Activated CD8-positive, alpha-beta memory T cell treated with anti-CD3 and anti-CD28 coated beads, Interleukin-2, amount 50 U/mL, for 24 hours (primary cell): ENCODE measurements around the gene GPR135.
"Not testable (repeated sequence)": the region's sequence is repeated elsewhere in the genome, so short reads cannot be mapped to it uniquely, and the experiment has no call there.

Experiments used
- DNase-seq: peaks from one replicate; pipeline ENCODE4 v3.0.0-alpha.2; 2020; ENCODE audit errors: extremely low read depth

Gene GPR135

GRCh38 chr14:59475709-59476108 lies 10.5 kb upstream of the GPR135 start:
- no peak for DNase-seq

GRCh38 chr14:59474172-59474571 lies 9.0 kb upstream of the GPR135 start:
- DNase-seq: no peak

DNA sequence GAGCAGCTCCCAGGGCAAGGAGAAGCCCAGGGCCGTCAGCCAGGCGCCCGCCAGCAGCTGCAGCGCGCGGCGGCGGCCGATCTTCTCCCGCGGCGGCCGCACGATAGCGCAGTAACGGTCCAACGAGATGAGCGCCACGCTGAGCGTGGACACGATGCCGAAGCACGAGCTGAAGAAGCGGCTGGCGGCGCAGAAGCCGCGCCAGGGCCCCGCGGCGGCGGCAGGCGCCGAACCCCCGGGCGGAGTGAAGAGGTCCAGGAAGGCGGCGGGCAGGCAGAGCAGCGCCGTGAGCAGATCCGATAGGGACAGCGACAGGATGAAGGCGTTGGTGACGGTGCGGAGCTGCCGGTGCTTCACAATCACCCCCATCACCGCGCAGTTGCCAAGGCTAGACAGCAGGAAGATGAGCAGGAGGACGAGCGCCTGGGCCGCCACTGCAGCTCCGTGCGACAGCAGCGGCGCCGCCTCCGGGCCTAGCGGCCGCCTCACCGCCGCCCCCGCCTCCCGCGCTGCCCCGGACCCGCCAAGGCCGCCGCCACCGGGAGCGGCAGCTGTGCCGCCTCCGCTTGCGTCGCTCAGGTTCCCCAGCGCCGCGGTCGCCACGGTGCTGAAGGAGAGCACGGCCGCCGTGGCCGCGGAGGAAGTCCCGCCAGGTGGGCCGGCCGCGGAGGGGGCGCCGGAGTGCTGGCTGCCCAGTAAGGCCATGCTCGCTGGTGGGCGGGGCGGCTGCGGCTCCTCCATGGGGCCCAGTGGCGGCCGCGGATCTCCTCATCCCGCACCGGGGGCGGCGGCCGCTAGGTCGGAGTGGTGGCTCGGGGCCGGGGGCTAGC lies 479 bp downstream of the GPR135 start:
- no peak for DNase-seq

GRCh38 chr14:59463787-59464485 lies 1.2 kb downstream of the GPR135 start:
- no peak for DNase-seq

GRCh38 chr14:59461891-59462290 lies 3.3 kb downstream of the GPR135 start:
- DNase-seq: no peak

DNA sequence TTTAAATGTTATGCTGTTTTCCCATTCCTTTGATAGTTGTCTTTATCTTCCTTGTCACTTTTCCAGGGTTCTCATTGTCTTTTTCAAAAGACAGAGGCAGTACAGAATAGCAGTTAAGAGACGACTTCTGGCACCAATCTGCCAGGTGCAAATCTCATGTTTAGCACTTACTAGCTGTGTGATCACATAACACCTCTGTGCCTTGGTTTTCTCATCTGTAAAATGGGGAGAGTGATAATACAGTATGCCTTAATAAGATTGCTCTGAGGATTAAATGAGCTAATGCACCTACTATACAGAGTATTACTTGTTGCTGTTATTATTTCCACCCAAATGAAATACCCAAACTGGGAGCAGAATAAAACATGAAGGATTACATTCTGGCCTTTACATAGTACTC lies 4.8 kb downstream of the GPR135 start:
- no peak for DNase-seq

DNA sequence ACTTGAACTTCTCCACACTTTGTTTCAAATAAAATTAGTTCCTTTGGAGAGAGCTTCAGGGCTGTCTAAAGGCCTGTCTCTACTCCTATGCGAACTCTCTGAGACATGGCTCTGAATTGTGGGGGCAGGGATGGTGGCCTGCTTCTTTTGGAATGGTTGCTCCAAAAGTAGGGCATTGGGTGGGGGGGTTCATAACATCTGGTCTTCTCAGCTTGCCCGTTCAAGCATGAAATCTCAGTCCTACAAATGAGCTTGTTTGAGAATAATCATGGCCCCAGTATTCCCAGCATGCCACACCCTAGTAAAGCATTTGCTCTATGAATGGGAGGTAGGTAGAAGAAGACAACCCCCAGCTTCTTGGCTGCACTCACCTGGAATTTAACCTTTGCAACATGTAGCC lies 6.7 kb downstream of the GPR135 start:
- no peak for DNase-seq

- no peak for DNase-seq
These were observed 9.8 kb downstream of the GPR135 start for GRCh38 chr14:59455411-59455810.

DNA sequence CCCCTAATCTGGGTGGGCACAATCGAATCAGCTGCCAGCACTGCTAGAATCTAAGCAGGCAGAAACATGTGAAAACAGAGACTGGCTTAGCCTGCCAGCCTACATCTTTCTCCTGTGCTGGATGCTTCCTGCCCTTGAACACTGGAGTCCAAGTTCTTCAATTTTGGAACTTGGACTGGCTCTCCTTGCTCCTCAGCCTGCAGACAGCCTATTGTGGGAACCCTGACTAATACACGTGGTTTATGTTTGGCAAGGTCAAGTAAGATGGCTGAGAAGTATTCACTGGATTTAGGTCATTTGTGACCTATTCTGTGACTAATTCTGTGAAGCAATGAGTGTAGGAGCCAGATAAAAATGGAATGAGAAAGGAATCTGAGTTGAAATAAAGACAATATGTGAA lies 11.0 kb downstream of the GPR135 start:
- DNase-seq: no peak

GRCh38 chr14:59451849-59452248 lies 13.3 kb downstream of the GPR135 start:
- no peak for DNase-seq

- DNase-seq: no peak
These were observed 14.5 kb downstream of the GPR135 start for GRCh38 chr14:59450716-59451115.

- not testable (repeated sequence) for DNase-seq
These were observed 16.5 kb downstream of the GPR135 start for GRCh38 chr14:59448673-59449072.

GRCh38 chr14:59439256-59439965 lies 25.8 kb downstream of the GPR135 start:
- DNase-seq: no peak

DNA sequence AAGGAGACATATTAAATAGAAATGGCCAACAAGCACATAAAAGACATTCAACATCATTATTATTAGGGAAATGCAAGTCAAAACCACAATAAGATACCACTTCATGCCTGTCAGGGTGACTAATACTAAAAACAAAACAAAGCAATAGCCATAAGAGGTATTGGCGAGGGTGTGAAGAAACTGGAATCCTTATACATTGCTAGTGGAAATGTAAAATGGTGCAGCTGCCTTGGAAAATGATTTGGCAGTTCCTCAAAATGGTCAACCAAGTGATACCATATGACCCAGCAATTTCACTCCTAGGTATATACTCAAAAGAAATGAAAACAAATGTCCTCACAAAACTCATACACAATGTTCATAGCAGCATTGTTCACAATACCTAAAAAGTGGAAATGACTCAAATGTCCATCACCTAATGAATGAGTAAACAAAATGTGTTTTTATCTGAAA lies 27.0 kb downstream of the GPR135 start:
- no peak for DNase-seq

GRCh38 chr14:59435987-59436386 lies 29.2 kb downstream of the GPR135 start:
- DNase-seq: no peak

GRCh38 chr14:59435101-59435500 lies 30.1 kb downstream of the GPR135 start:
- DNase-seq: no peak

DNA sequence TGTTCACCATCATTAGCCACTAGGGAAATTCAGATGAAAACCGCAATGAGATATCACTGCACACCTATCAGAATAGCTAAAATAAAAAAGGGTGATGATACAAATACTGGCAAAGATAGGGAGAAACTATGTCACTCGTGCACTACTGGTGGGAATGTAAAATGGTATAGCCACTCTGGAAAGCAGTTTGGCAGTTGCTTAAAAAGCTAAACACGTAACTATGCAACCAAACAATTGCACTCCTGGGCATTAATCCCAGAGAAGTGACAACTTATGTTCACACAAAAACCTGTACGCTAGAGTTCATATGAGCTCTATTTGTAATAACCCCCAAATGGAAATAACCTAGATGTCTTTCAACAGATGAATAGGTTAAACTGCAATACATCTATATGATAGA lies 35.4 kb downstream of the GPR135 start:
- DNase-seq: no peak

DNA sequence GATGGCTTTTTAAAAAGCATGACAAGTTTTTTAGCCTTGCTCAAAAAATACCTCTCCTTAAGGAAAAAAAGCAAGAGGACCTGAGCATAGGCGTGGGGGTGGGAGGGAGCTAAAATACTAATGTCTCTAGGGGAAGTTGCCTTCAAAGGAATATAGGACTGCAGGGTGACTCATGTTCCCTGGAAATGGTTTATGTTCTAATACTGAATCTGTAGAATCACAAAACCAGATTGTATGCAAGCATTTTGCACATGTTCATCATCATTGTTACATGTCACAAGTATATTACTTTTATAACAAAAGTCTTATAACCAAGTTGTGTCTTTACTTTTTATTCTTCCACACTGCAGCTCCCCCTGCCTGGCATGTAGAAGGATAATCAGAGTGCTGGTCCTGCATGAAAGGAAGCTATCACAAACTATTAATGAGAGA lies 36.6 kb downstream of the GPR135 start:
- DNase-seq: no peak

GRCh38 chr14:59427653-59428580 lies 37.3 kb downstream of the GPR135 start:
- DNase-seq: no peak

GRCh38 chr14:59425322-59425935 lies 39.8 kb downstream of the GPR135 start:
- no peak for DNase-seq
